Measurements from ENCODE around the gene SELENOP.
"Not testable (repeated sequence)": the region's sequence is repeated elsewhere in the genome, so short reads cannot be mapped to it uniquely, and the experiment has no call there.

The SELENOP gene, protein sequence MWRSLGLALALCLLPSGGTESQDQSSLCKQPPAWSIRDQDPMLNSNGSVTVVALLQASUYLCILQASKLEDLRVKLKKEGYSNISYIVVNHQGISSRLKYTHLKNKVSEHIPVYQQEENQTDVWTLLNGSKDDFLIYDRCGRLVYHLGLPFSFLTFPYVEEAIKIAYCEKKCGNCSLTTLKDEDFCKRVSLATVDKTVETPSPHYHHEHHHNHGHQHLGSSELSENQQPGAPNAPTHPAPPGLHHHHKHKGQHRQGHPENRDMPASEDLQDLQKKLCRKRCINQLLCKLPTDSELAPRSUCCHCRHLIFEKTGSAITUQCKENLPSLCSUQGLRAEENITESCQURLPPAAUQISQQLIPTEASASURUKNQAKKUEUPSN
- total RNA-seq, result 0.04 to 0.22 (median 0.19) reads per million in 3 experiments

DNA sequence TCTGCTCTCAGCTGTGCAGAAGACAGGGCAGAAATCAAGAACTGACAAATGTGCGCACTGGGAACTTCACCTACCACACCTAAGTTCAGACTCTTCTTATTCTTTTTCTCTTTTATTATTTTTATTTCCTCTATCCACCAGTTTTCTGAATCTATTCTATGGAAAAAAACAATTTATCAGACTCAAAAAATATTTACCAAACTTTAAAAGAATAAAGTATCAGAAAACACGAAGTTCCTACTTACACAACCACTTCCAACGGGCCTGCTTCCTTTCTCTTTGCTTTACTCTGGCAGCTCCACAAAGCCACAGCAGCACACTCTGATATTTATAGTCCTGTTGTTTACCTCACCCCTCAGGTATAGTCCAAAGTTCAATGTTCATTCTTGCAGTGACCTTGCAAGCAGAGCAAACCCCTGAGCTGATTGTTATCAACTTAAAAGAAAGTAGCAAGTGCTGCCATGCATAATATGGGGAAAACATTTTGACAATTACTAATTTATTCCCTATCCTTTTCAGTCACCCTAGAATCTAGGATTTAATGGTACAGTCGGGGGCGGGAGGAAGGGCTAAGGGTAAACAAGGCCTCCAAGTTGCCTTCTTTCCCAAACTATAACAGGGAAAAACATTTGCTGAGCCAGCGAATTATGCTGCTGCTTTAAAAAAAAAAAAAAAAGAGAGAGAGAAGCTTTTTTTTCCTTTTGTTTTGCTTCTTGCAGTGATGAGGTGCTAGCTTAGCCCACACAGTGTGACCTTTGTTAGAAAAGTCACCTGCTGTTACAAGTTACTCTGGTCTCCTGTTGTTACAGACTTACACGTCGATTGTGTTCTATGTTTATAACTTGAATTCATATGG lies at the start of gene SELENOP:
Gene SELENOP (minus strand): TSS at position 302 of the 856 bp plus-strand sequence. CDS start 3,539 bp downstream, outside the sequence.
- DNase-seq, result no peak

DNA sequence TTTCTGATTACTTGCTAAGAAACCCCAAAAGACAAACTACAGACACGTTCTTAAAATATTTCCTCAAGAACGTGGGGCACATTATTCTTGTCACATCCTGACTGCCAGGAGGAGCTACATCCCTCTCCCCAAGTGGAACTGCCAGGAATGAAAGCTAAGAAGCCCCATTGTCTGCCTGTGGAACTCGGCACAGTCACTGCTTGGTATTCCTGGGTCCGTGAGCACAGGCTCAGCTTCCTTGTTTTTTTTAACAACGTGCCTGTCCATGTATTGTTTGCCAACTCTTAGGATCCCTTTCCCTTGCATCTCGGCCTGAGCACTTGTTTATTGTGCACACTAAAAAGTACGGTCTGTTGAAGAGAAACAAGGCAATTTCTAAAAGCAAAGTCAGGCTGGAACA lies 47.0 kb upstream of the SELENOP start:
- no peak for DNase-seq

DNA sequence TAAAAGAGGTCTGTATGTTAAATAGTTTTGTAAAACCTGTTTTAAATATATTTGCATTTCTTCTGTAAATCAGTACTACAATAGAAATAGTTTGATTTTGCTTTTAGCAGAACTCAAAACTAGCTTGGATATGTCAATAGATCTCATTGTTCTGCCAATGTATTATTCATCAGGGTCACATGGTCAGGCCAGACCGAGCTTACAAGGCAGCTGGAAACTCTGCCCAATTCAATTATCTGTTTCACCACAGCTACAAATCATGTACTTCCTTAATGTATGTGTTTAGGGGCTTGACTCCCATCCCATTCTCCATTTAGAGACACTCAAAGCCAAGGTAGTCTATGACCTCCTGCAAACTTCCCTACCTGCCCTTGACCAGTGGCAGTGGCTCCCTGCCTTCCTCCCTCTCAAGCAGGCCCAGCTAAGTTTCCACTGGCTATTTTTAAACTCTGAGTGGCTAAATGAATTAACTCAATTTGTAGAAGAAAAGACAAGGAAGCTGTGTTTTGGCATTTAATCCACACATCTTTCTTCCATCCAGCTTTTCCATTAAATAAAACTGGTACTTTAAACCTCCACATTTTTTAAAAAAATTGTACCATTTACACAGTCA lies 46.4 kb upstream of the SELENOP start:
- DNase-seq, result no peak

DNA sequence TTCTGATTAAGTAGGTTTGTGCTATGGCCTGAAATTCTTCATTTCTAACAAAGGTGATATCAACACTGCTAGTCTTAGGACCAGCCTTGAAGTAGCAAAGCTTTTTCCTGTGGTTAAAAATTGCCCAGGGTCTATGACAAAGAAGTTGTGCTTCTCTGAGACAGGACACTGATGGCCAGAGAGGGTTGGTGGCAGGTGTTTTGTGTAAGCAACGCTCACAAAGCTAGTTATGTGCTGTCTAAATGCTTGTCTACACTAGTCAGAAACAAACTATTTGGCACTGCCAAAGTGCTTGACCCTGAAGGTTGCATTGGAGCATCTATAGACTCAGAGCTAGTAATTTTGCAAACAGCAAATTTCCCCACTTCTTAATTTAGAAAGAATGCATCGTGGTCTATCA lies 44.1 kb upstream of the SELENOP start:
- no peak for DNase-seq

DNA sequence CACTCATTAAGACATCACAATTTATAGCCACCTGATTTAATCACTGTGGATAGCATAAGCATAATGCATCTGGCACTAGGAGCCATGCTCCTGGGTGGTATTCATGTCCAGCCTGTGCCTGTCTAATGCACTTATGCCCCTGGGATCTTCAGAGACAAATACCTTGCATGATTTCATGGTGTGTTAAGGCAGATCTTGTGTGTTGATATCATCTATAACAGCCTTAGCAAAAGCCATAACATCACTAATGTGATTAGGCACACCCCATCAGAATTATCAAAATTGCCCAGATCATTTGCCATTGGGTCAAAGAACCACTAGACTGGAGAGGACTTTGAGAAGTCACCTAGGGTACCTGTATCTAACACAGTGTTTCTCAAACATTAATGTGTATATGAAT lies 43.7 kb upstream of the SELENOP start:
- no peak for DNase-seq

DNA sequence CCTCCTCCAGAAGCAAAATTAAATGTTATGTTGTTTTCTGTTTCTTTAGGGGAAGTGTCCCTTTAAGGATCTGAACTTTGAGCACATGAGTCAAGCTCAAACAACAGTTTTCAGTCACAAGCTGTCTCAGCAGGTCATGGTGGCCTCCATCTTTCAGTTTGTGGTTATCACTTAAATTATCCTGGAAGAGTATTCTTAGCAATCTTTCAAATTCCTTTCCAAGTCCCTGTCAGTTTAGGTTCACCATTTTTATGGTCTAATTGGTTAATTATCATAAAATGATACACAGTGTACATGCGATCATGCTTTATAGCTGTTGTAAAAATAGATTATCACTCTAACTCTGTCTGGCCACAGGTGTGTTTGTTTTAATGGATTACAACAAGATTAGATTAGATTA lies 43.1 kb upstream of the SELENOP start:
- no peak for DNase-seq

DNA sequence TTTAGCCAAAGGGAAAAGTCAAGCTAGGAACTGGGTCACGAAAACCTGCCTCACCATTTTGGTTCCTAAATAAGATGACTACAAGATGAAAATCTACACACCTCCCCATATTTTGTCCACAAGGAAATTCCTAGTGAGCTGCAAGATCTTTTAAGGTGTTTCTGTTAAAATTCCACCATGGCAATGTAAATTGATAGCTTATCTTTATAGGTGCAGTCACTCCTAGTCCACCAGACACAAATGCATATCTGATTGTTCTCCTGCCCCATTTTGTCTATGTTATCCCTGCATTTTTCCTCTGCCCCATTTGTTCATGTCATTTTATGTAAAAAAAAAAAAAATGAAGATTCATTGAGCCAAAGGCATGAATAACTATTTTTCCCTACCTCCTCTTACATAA lies 41.1 kb upstream of the SELENOP start:
- no peak for DNase-seq

DNA sequence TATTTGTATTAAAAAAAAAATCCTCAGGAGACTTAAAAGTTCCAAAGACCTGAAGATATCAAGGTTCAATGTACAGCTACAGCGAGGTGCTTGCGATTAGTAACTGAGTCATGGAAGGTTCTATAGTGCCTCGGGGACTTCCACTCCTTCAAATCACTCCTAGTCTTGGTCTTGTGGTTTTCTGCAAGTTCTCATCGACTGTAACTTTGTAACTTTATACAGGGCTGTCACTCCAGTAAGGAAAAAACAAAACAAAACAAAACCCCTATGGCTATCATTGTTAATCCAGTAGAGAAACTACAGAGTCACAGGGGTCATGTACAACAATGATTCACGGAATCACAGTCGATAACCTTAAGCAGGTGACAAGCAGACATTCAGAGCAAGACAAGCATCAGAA lies 39.8 kb upstream of the SELENOP start:
- no peak for DNase-seq

DNA sequence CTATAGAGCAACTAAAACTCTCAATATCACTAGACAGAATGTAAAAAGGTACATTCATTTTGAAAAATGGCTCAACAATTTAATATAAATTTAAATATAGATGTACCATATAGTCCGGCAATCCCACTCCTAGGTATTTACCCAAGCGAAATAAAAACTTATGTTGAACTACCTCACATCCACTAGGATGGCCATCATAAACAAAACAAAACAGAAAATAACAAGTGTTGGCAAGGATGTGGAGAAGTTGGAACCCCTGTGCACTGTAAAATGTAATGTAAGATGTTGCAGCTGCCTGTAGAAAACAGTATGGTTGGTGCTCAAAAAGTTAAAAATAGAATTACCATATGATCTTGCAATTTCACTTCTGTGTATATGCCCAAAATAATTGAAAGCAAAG lies 36.9 kb upstream of the SELENOP start:
- no peak for DNase-seq

DNA sequence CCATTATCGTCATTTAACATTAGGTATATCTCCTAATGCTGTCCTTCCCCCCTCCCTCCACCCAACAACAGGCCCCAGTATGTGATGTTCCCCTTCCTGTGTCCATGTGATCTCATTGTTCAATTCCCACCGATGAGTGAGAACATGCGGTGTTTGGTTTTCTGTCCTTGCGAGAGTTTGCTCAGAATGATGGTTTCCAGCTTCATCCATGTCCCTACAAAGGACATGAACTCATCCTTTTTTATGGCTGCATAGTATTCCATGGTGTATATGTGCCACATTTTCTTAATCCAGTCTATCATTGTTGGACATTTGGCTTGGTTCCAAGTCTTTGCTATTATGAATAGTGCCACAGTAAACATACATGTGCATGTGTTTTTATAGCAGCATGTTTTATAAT lies 32.7 kb upstream of the SELENOP start:
- DNase-seq, result not testable (repeated sequence)

DNA sequence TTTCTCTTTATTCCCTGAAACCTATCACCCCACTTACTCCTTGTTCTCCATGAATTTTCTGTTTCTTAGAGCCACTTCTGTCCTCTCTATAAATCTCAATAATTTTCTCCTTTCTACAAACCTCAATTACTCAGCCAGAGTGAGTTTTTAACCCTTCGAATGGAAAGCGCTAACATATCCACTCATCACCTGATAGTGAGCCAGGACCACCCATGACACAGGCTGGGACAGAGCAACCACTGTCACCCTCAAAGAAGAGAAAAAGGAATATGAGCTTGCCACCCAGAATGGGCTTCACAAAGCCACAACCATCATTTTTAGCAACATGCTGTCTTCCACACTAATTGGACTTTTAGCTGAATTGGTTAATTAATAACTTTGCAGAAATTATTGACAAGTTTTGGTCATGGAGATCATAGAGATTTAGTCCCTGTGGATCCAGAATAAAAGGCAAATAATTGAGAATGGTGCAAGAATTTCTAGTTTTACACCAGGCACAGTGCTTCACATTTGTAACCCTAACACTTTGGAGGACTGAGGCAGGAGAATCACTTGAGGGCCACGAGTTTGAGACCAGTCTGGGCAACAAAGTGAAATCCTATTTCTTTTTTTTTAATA lies 32.1 kb upstream of the SELENOP start:
- no peak for DNase-seq

DNA sequence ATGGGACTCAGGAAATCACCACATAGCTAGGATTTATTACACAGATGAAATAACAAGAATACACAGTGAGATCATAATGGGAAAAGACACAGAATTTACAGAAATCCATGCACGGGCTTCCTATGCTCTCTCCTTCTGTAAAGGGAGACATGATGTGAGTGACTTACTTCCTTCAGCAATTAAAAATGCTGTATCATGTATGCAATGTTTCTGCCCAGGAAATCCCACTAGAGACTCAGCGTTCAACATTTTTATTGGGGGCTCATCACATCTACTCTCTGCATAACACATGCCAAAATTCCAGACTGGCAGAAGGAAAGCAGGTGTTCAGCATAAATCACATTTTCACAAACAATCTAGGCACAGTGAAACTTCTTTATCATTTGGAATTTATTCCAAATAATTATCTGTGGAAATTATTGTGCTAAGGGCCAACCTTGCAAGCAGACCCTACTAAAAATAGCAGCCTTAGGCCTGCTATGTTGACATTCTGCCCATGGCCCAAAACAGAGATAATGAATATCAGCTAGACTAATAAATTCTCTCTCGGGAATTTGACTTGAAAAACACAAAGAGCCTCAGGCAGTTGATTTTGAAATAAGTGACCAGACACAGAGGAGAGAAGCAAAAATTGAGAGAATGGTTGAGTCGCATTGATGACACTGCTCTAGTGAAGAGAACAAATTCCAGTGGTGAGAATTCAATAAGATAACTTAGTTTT lies 31.4 kb upstream of the SELENOP start:
- DNase-seq, result no peak

DNA sequence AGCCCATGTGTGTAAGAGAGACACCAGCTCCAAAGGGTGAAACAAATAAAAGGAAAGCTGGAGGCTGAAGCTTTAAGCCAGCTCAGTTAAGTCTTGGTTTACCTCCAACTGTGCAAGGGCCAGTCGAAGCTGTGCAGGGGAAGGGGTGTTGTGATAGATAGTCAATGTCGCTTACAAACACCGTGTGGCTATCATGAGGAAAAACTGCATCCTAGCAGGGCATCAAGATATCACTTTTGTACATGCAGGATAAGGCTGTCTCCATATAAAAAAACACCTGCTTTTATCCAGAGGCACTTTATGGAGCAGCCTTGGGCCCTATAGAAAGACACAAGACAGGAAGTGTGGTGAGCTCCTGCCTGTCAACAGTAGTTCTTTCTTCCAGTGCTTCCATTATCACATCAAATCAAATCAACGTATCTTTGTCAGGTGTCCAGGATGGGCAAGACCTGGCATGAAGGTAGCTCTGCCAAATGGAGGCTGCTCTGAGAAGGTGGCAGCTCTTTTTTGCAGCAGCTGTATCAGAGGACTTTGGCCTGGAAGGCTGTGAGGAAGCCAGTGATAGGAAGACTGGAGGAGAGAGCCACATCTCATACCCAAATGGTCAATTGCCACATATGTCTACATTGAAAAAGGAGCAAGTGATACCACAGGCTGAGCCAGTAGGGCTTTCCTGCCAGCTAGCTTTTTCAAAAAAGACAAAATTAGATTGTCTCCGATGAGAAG lies 29.3 kb upstream of the SELENOP start:
- DNase-seq, result no peak

DNA sequence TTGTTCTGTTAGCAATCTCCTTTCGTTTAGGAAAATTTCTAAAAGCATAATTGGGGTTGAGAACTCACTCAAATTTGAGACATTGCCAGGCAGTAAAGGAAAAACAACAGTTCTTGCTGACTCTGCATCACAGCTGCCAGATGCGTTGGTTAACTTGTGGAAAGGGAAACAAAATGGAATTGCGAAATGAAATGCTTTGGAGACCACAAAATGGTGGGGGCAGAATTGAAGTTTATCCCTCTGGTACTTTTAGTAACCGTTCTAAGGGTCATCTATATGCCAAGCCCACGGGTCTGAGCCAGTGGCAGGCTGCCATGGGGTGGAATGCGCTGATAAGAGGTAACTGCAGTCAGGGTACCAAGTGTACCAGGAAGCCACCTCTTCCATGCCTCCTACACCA lies 28.6 kb upstream of the SELENOP start:
- DNase-seq, result no peak

DNA sequence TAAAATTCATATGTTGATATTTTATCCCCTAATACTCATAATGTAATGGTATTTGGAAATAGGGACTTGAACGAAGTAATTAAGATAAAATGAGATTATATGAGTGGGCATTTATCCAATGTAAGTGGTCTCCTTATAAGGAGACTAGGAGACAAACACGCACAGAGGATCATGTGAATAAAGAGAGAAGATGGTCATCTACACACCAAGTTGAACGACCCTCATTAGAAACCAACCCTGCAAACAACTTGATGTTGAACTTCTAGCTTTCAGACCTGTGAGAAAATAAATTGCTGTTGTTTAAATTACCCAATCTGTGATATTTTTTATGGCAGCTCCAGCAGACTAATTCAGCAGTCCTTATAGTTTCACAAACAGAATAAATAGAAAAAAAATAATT lies 27.5 kb upstream of the SELENOP start:
- no peak for DNase-seq

DNA sequence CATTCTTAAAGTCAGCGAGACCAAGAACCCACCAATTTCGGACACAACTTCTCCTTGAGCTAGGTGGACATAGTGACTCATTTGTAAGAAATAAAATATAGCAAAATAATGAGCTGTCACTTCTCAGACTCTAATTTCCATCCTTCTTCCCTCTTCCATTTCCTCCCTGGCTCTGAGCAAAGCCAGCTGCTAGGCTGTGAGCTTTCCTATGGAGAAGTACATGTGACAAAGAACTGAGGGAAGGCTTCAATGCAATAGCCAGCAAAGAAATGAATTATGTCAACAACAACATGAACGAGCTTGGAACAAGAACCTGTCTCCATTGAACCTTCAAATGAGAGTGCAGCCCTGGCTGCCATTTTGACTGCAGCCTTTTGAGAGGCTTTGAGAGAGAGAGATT lies 25.9 kb upstream of the SELENOP start:
- no peak for DNase-seq

DNA sequence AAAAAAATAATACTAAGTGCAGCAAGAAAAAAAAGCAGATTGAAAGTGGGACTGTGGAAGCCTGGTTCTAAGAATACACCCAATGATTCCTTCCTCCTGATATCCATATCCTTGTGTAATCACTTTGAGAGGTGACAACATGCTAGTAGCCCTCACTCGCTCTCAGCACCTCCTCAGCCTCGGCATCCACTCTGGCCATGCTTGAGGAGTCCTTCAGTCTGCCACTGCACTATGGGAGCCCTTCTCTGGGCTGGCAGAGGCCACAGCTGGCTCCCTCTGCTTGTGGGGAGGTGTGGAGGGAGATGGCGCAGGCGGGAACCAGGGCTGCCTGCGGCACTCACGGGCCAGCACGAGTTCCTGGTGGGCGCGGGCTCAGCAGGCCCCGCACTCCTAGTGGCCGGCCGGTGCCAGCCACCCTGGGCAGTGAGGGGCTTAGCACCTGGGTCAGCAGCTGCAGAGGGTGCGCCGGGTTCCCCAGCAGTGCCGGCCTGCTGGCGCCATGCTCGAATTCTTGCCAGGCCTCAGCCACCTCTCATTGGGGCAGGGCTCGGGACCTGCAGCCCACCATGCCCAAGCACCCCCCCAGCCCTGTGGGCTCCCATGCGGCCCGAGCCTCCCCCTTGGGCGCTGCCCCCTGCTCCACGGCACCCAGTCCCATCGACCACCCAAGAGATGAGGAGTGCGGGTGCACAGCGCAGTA lies 24.5 kb upstream of the SELENOP start:
- no peak for DNase-seq

DNA sequence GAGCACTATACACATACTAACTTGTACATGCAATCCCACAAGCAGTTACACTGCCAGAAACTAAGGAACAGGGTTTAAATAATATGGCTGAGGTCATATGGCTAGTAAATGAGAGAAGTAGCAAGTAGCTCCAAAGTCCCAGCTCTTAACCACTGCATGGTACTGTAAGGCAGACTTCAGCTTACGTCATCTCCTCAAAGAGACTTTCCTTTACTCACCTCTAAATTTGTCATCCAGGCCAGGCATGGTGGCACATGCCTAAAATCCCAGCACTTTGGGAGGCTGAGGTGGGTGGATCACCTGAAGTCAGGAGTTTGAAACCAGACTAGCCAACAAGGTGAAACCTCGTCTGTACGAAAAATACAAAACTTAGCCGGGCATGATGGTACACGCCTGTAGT lies 20.4 kb upstream of the SELENOP start:
- DNase-seq, result no peak

DNA sequence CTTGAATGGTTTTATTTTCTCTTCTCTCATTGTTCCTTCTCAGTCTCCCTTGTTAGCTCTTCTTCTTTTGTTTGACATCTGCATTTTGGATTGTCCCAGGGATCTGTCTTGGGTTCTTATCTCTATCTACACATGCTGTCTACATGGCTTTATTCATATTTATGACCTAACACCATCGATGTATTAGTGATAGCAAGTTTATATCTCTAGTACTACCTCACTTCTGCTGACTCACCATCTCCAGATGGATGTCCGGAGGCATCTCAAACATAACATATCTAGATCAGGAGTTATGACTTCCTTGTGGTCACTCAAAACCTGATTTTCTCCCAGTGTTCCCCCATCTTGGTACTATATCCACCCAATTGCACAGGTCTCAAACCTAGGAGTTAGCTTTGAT lies 19.2 kb upstream of the SELENOP start:
- DNase-seq, result no peak

DNA sequence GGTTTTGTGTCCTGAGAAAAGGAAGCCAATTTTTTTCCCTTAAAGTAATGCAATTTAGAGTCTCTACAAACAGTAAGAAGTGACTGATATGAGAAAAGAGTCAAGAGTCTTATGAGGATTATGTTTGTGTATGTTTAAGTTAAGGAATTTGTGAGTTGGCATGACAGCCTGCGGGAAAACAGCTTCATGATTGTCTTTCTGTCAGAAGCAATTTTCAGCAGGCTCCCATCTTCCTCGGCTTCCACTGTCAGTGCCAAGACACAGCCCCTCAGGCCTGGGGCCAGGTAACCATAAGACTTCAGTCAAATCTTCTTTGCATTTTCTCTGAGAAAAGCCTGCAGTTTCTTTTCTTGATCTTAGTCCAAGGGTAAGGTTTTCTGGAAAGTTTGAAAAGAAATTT lies 17.0 kb upstream of the SELENOP start:
- DNase-seq, result no peak

Measured in central memory CD4-positive, alpha-beta T cell (primary cell).